ENCODE results near the gene BEST4.
"Not testable (repeated sequence)": the region's sequence is repeated elsewhere in the genome, so short reads cannot be mapped to it uniquely, and the experiment has no call there.

Gene BEST4

DNA sequence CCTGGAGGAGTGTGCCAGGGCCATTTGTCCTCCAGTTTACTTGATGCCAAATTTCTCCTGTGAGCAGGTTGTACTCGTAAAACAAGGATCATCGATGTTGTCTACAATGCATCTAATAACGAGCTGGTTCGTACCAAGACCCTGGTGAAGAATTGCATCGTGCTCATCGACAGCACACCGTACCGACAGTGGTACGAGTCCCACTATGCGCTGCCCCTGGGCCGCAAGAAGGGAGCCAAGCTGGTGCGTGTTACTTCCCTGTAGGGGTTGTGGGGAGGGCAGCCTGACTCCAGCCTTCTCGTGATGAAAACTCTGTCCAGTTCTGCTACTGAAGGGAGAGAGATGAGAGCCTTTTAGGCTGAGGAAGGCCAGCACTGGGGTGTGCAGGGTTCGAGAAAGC is 10.4 kb downstream of the BEST4 start:
- DNase-seq (ENCODE audit: low read depth), result no peak

DNA sequence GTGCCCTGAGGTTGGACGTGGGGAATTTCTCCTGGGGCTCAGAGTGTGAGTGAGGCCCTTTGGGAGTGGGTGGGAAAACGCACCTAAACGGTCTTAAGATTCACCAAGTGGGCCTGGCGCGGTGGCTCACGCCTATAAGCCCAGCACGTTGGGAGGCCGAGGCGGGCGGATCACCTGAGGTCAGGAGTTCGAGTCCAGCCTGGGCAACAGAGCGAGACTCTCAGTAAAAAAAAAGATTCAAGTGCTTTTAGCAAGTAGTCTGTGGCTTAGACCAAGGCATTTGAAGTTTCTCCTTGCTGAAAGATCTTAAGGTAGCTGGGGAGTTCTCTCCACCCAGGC is 11.3 kb downstream of the BEST4 start:
- DNase-seq (ENCODE audit: low read depth), result no peak

DNA sequence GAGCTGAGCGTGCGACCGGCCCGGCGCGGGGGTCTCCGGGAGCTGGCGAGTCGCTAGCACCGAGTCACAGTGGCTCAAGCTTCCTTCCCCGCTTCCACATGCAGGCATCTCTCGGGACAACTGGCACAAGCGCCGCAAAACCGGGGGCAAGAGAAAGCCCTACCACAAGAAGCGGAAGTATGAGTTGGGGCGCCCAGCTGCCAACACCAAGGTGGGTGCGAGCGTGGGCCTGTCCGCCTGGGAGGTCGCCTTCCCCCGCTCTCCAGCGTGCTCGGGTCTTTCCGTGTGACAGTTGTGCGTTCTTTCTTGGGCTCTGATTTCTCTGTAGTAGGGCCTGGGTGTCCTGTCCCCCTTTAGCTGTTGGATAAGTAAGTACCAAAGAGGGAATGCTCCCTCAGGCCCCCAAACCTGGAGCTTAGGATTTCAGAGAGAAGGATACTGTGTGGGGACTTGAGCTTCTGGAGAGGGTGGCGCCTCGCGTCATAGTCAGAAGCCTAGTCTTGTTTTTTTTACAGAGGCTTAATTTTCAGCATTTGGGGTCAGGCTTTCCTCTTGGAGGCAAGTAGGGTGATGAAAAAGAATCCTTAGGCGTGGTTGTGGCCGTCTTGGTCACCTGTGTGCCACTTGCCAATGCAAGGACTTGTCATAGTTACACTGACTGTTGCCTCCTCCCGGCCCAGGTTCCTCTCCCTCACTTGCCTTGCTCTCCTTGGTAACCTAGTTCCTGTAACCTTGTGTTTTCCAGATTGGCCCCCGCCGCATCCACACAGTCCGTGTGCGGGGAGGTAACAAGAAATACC is 11.8 kb downstream of the BEST4 start:
- peak; percentile 13 for DNase-seq (ENCODE audit: low read depth)

DNA sequence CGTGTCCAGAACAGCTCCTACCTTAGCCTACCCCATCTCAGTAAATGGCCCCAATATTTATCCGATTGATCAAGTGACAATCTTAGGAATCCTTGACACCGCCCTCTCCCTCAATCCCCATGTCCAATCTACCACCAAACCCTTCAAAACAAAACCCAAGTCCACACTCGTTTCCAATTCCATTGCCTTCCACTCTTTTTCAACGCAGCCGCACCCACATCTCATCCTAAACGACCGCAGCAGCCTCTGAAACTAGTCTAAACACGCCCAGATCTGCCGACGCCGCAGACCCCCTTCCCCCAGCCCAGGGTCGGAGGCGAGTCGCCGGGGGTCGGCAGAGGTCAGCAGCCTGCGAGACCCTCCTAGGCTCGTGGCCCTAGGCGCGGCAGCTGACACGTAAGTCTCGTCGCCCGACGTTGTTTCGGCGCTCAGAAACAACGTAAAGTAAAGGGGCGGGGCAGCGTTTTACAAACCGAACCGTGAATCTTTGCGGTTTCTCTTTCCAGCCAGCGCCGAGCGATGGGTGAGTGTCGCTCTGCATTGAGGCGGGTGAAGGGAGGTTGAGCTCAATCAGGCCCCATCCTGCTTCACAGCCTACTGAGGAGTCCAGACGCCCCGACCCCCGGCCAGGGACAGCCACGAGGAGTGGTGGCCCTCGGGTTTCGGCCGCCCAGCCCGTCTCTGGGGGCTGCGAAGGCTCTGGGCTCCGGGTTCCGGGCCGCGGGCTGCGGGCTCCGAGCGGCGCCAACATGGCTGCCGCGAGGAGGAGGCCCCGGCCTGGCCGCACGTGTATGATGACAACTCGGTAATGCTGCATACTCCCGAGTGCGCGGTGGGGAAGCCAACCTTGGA is 12.7 kb downstream of the BEST4 start, which contains the start of gene RPS8:
Gene RPS8 (plus strand): TSS at position 463 of the 852 bp plus-strand sequence. CDS start 57 bp downstream, at position 520.
- DNase-seq (ENCODE audit: low read depth), result peak; percentile 75

DNA sequence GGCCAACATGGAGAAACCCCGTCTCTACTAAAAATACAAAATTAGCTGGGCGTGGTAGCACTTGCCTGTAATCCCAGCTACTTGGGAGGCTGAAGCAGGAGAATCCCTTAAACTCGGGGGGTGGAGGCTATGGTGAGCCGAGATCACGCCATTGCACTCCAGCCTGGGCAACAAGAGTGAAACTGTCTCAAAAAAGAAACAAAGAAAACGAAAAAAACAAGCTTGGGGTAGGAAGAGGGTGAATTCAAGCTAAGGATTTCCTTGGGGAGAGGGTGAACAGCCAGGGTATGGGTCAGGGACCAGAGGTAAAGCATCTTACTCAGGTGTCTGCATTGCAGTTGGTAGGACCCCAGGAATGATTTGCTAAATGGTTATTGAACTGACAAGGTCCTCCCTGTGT is 21.5 kb downstream of the BEST4 start:
- not testable (repeated sequence) for DNase-seq (ENCODE audit: low read depth)

DNA sequence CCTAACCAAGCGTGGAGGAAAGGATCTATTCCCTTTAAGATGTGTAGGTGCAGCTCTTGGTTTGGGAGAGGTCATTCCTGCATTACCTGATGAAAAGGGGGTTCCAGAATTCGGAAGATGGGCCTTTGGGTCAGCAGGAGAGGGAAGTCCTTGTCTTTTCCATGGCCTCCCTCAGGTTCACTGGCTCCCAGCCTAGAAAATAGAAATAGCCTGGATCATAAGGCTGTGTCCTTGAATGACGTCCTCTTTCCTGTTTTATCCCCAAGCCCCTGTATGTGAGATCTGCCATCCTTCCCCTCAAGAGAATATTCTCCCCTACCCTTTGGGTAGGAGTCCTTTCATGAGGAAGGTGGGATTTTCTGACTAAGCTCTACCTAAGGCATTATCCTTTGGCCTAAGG is 27.1 kb downstream of the BEST4 start:
- no peak for DNase-seq (ENCODE audit: low read depth)

DNA sequence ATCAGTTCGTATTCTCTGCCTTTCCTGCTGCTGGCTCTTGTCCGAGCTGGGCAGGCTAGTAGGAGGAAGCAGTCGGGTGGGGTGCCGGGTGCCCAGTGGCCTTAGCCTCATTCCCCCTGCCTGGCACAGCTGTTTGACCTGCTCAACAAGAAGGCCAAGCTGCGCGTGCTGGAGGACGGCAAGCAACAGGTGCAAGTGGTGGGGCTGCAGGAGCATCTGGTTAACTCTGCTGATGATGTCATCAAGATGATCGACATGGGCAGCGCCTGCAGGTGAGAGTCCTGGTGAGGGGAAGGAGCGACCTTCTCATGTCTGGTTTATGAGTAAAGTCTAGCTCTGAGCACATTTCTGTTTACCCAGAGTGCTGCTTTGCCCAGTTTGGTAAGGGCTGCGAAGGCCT is 28.9 kb downstream of the BEST4 start:
- DNase-seq (ENCODE audit: low read depth), result no peak

DNA sequence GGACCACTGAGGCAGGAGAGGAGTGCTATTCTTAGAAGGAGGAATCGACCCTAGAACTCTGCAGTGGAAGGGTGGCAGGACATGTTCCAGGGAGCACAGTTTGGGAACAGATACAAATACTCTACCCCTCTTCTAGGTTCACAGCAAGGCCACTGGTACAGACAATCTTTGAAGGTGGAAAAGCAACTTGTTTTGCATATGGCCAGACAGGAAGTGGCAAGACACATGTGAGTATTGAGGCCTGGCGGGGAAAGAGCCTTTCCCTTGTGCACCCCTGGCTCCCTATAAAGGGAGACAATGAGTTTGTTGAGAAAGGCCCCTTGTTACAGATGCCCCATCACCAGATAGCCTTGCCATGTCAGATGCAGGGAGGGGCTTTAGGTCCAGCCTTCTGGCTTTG is 30.6 kb downstream of the BEST4 start:
- no peak for DNase-seq (ENCODE audit: low read depth)

DNA sequence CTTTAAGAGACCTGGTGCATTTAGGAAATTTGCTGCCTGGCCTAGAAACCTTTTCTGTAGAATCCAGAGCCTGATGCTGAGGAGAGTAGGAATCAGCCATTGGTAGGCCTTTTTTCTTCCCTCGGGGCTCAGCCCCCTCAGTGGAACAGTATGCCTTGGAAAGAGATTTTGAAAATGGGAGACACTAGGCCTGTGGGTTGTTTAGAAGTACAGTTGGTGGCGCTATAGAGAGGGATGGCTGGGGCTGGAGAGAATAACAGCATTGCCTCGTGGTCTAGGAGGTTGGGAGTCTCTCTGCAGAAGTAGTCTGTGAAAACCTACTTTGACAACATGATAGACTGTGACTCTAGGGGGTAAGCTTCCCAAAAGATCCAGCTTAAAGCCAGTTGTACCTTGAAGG is 40.1 kb downstream of the BEST4 start:
- no peak for DNase-seq (ENCODE audit: low read depth)

DNA sequence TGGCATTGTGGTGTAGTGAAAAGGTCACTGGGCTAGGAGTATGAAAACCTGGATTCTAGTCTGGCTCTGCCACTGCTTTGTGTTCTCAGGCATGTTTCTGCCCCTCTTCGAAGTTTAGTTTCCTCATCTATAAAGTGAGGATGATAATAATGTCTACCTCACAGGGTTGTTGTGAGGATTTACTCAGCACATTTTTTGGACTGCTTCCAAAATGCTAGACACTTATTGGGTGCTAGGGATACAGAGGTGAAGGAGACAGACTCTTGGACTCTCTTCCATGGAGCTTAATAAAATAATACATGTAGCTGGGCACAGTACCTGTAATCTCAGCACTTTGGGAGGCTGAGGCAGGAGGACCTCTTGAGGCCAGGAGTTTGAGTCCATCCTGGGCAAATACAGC is 44.8 kb downstream of the BEST4 start:
- no peak for DNase-seq (ENCODE audit: low read depth)

DNA sequence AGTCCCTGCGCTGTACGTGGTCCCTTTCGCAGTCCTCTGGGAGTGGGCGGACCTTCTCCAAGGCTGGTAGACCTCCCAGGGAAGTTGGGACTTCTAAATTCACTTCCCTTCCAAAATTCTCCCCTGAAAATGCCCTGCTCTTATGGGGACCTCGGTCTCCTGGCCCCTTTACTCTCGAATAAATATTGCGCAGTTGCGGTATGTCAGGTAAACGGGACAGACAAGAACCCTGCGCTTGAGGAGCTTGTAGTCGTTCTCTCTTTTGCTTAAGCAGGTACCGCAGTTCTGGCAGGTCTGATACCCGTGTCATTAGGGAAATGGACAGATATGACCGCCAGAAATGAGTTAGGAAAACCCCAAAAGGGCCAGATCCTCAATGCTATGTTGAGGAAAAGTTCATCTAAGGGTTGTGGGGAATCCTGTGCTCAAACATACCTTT is 47.8 kb downstream of the BEST4 start:
- DNase-seq (ENCODE audit: low read depth), result no peak

DNA sequence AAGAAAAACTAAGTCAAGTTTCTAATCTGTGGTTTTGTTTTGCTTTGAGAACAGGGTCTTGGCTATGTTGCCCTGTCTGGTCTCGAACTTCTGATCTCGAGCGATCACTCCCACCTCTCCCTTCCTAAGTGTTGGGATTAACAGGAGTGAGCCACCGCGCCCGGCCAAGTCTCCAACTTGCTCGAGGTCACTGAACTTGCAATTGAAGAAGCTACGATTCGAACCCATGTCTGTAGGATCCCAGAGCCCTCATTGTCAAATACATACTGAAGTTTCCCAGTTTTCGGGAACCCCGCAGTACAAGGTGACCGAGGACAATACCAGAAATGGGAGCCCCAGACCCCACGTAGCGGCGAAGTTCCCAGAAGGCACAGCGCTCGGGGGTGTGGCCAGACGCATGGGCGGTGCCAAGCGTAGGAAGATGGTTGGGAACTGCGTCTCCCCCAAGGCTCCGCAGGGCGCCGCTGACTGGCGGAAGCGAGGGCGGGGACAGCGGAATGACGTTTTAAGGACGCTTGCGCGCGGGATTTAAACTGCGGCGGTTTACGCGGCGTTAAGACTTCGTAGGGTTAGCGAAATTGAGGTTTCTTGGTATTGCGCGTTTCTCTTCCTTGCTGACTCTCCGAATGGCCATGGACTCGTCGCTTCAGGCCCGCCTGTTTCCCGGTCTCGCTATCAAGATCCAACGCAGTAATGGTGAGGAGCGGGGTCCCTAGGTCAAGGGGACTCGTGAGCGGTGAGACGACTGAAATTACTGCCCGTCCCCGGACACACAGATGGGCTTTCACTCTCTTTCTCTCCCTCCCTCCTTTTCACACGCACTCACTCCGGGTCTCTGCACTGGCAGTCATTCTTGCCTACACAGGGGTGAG is 48.4 kb downstream of the BEST4 start, which contains the start of gene KIF2C:
Gene KIF2C (plus strand): TSS at position 531 of the 872 bp plus-strand sequence. CDS start 96 bp downstream, at position 627.
- DNase-seq (ENCODE audit: low read depth), result peak; percentile 93

DNA sequence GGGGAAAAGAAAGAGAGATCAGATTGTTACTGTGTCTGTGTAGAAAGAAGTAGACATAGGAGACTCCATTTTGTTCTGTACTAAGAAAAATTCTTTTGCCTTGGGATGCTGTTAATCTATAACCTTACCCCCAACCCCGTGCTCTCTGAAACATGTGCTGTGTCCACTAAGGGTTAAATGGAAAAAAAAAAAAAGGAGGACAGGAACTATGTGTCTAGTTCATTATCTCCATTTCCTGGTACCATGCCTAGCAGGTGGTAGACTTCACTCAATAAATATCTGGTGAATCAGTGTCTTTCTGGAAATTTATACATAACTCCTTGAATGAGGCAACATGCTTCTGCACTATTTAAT is 49.0 kb downstream of the BEST4 start:
- not testable (repeated sequence) for DNase-seq (ENCODE audit: low read depth)

DNA sequence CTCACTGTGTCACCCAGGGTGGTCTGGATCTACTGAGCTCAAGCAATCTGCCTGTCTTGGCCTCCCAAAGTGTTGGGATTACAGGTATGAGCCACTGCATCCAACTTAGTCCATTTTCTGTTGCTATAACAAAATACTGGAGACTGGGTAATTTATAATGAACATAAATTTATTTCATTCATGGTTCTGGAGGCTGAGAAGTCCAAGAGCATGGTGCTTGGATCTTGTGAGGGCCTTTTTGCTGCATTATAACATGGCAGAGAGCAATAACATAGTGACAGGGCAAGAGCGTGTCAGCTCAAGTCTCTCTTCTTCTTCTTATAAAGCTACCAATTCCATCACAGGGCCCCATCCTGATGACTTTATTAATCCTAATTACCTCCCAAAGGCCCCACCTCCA is 52.0 kb downstream of the BEST4 start:
- no peak for DNase-seq (ENCODE audit: low read depth)

DNA sequence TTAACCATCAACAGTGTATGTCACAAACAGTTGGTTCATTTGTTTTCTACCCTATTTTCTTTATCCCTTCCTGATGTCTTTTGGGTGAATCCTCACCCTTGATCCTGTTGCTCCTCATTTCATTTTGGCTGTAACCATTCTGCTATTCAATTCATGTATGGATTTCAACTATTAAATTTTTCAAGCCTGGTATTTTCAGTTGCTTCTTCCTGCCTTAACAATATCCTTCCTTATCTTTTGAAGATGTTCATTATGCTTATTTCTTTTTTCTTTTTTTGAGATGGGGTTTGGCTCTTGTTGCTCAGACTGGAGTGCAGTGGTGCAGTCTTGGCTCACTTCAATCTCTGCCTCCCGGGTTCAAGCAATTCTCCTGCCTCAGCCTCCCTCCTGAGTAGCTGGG is 54.2 kb downstream of the BEST4 start:
- no peak for DNase-seq (ENCODE audit: low read depth)

All from stimulated activated CD8-positive, alpha-beta memory T cell treated with anti-CD3 and anti-CD28 coated beads, Interleukin-15, amount 100 ng/mL, for 24 hours (primary cell).